Ovary (tissue), 3 donors: ENCODE measurements around the gene ANKDD1A.

Experiments
- CTCF ChIP-seq, 3 donors: fragments of 450-650 bp in 2 of 3; fragments of 200-600 bp in 1 of 3; IDR thresholded peaks; one replicate each; pipeline versions ENCODE4 v1.5.1 to v1.8.0; 2016 to 2022; ENCODE audit warnings: antibody characterized with exemption in 3 of 3, mild to moderate bottlenecking in 1 of 3
- EP300 ChIP-seq: sonication (generic); formaldehyde crosslinking; IDR thresholded peaks from one replicate; pipeline ENCODE4 v1.6.1; 2017; ENCODE audit warnings: antibody characterized with exemption
- POLR2A ChIP-seq: fragments of 450-650 bp; IDR thresholded peaks from one replicate; pipeline ENCODE4 v1.6.1; 2017; ENCODE audit warnings: antibody characterized with exemption, mild to moderate bottlenecking, moderate library complexity
- donor health status: DM: no; HTN: no; CAD: no.

- TF ChIP-seq CTCF (IDR thresholded peaks at IDR 0.05), result no peak
- TF ChIP-seq POLR2A, result no peak
- TF ChIP-seq EP300, result no peak
These were observed 81.6 kb downstream of the ANKDD1A start for GRCh38 chr15:64993290-64993689.
